ENCODE measurements around the gene FAM240A. TPM values are rescaled to one million over a fixed set of nuclear protein-coding genes. Genes with fewer than 3 reads are reported as not detected.

FAM240A gene
- total and polyA plus RNA-seq, 7 donors: 0.01 to 0.96 (median 0.09) TPM; not detected in 3

GRCh38 chr3:46661776-46662766 is 49.7 kb downstream of the FAM240A start:
- intact Hi-C loops (cut with DNase I): no loop called here
- no peaks in the 10 kb centered on the region for H3K36me3 ChIP-seq (ENCODE audit: insufficient read depth in 1 of 2, low read depth in 1 of 2)
- no peaks in the 10 kb centered on the region for H3K27me3 ChIP-seq (ENCODE audit: insufficient read depth in 3 of 3, low read length in 2 of 3)
- H3K4me3 ChIP-seq: no peak overlapping the region
- ATAC-seq (no peak), DNase-seq (peak in 1 of 2 donors; percentile 46)
- H3K27ac ChIP-seq: no peak overlapping the region
- WGBS, 3 donors: 67 to 76% (median 69%) methylated on average over 15 of the region's 15 CpGs
- TF ChIP-seq CTCF (IDR thresholded peaks at IDR 0.05): no peak
- H3K9me3 ChIP-seq: no peaks in the 10 kb centered on the region
- H3K4me1 ChIP-seq: peaks cover 23% of the 10 kb centered on the region

GRCh38 chr3:46662771-46663551 is 50.6 kb downstream of the FAM240A start:
- ATAC-seq: peak; percentile 34 to 59 (median 36)

GRCh38 chr3:46663591-46664135 is 51.3 kb downstream of the FAM240A start:
- ATAC-seq: peak; percentile 52 to 65 (median 61)

More at GRCh38 chr3:46662771-46663551, 50.6 kb downstream of the FAM240A start:
- DNase-seq: peak; percentile 67 to 85
- no peak overlapping the region for H3K27ac ChIP-seq
- H3K4me1 ChIP-seq: peaks cover 23% of the 10 kb centered on the region
- no peak overlapping the region for H3K4me3 ChIP-seq
- H3K27me3 ChIP-seq (ENCODE audit: insufficient read depth in 3 of 3, low read length in 2 of 3): no peaks in the 10 kb centered on the region
- H3K36me3 ChIP-seq (ENCODE audit: insufficient read depth in 1 of 2, low read depth in 1 of 2): no peaks in the 10 kb centered on the region
- 27 to 35% (median 31%) methylated on average over 16 to 17 of the region's 17 CpGs for WGBS, 3 donors
- no peaks in the 10 kb centered on the region for H3K9me3 ChIP-seq
- intact Hi-C loops (cut with DNase I): no loop called here
- no peak for TF ChIP-seq CTCF (IDR thresholded peaks at IDR 0.05)

More at GRCh38 chr3:46663591-46664135, 51.3 kb downstream of the FAM240A start:
- peak in 1 of 2 donors; percentile 59 for DNase-seq
- Histone ChIP-seq H3K9me3 (no peaks in the 10 kb centered on the region), H3K36me3 (ENCODE audit: insufficient read depth in 1 of 2, low read depth in 1 of 2) (no peaks in the 10 kb centered on the region), H3K27me3 (ENCODE audit: insufficient read depth in 3 of 3, low read length in 2 of 3) (no peaks in the 10 kb centered on the region), H3K4me1 (peaks cover 23% of the 10 kb centered on the region), H3K27ac (no peak overlapping the region), H3K4me3 (no peak overlapping the region)
- intact Hi-C loops (cut with DNase I): no loop called here
- WGBS, 3 donors: 31 to 35% (median 34%) methylated on average over 8 of the region's 8 CpGs
- TF ChIP-seq CTCF (IDR thresholded peaks at IDR 0.05): peak; percentile 35
